Fibroblast of lung (primary cell): ENCODE data around the gene KIF18A. TPM values are rescaled to one million over a fixed set of nuclear protein-coding genes. Genes with fewer than 3 reads are reported as not detected.

ENCODE experiments used
- DNase-seq, 2 donors: peaks; one replicate each; pipeline versions ENCODE4 v3.0.0 to v3.0.0-alpha.2; 2010; ENCODE audit warnings: low read depth in 2 of 2
- H2AFZ ChIP-seq: 2 replicates; pipeline ENCODE4 v1.5.1; 2012; ENCODE audit warnings: low read length, control low read depth, inconsistent platforms
- H3K27ac ChIP-seq: 2 replicates; pipeline ENCODE4 v1.5.1; 2011; ENCODE audit warnings: low read length, control low read depth; ENCODE audit not compliant: insufficient read depth
- H3K27me3 ChIP-seq: 2 replicates; pipeline ENCODE4 v1.5.1; 2011; ENCODE audit warnings: mild to moderate bottlenecking, low read length; ENCODE audit not compliant: control insufficient read depth, insufficient read depth
- H3K36me3 ChIP-seq: 2 replicates; pipeline ENCODE4 v1.5.1; 2011; ENCODE audit warnings: low read length; ENCODE audit not compliant: control insufficient read depth, insufficient read depth
- H3K4me1 ChIP-seq: 2 replicates; pipeline ENCODE4 v1.5.1; 2011; ENCODE audit warnings: low read length; ENCODE audit not compliant: control insufficient read depth, insufficient read depth; ENCODE audit errors: extremely low read depth
- H3K4me2 ChIP-seq: 2 replicates; pipeline ENCODE4 v1.5.1; 2011; ENCODE audit warnings: low read length, control low read depth; ENCODE audit not compliant: insufficient read depth; ENCODE audit errors: extremely low read depth
- H3K4me3 ChIP-seq, 4 experiments: fragments of 200-600 bp in 1 of 4; sonication (generic) in 1 of 4; replicated peaks in 1 of 4; 2 replicates each; pipeline ENCODE4 v1.5.1; 2011 to 2016; ENCODE audit warnings: low read length in 4 of 4, low read depth in 3 of 4, mild to moderate bottlenecking in 3 of 4, control low read depth in 2 of 4, inconsistent platforms in 1 of 4, mixed read lengths in 1 of 4; ENCODE audit not compliant: insufficient read depth in 1 of 4; ENCODE audit errors: control extremely low read depth in 1 of 4
- H3K79me2 ChIP-seq: 2 replicates; pipeline ENCODE4 v1.5.1; 2012; ENCODE audit warnings: mild to moderate bottlenecking, low read length, inconsistent platforms; ENCODE audit not compliant: control insufficient read depth, insufficient read depth
- H3K9ac ChIP-seq: 2 replicates; pipeline ENCODE4 v1.5.1; 2011; ENCODE audit warnings: mild to moderate bottlenecking, low read length, control low read depth; ENCODE audit not compliant: insufficient read depth
- H3K9me3 ChIP-seq: 2 replicates; pipeline ENCODE4 v1.5.1; 2012; ENCODE audit warnings: low read depth, low read length; ENCODE audit not compliant: control insufficient read depth, insufficient read depth
- H4K20me1 ChIP-seq: 2 replicates; pipeline ENCODE4 v1.5.1; 2011; ENCODE audit warnings: low read length; ENCODE audit not compliant: control insufficient read depth, insufficient read depth; ENCODE audit errors: extremely low read depth
- CTCF ChIP-seq, 2 donors: IDR thresholded peaks in 1 of 2; conservative IDR thresholded peaks in 1 of 2; 1 replicate in 1 of 2; 2 replicates in 1 of 2; pipeline ENCODE4 v1.5.1; 2011 to 2012; ENCODE audit warnings: low read length in 2 of 2, control low read depth in 1 of 2, inconsistent platforms in 1 of 2, low read depth in 1 of 2, mild to moderate bottlenecking in 1 of 2
- EZH2 ChIP-seq: IDR thresholded peaks from 2 replicates; pipeline ENCODE4 v1.5.1; 2012; ENCODE audit warnings: low read length, control low read depth, mild to moderate bottlenecking; ENCODE audit errors: missing control alignments
- polyA minus RNA-seq: library from RNA; depleted of rRNA, polyadenylated mRNA; stranded (reverse); fragments of >200 nt; gene quantifications from 2 replicates; pipeline ENCODE4 v1.2.3, GENCODE V29; 2011; ENCODE audit warnings: low replicate concordance
- polyA plus RNA-seq, 2 donors: library from polyadenylated mRNA; depleted of rRNA in 1 of 2; stranded (reverse) in 1 of 2; unstranded in 1 of 2; fragments of >200 nt; gene quantifications; 2 replicates each; pipeline ENCODE4 v1.2.1, GENCODE V29; 2011 to 2012; ENCODE audit warnings: missing spikeins in 1 of 2
- total RNA-seq: library from RNA; depleted of rRNA; stranded (reverse); fragments of >200 nt; gene quantifications from 2 replicates; pipeline ENCODE4 v1.2.1, GENCODE V29; 2014

KIF18A gene
- 4.9 and 12.6 TPM in 2 replicates for total RNA-seq
- 5.8 and 14.2 TPM in 2 replicates for polyA plus RNA-seq
- 3.8 and 7.9 TPM in 2 replicates for polyA plus RNA-seq (2012)
- polyA minus RNA-seq, result 4.2 TPM in 1 of 2 replicates, not detected in the other

GRCh38 chr11:28107750-28108618, at the start of gene KIF18A, which contains the start of gene METTL15:
KIF18A (minus strand) TSS chr11:28108156; CDS start chr11:28097947, 10,209 bp downstream.
METTL15 (plus strand) TSS chr11:28108388; CDS start chr11:28113335, 4,947 bp downstream.
- H2AFZ ChIP-seq, result no peak within 1 kb of the TSS
- H3K4me3 ChIP-seq, result peak within 1 kb of the TSS; percentile 76 to 95 (median 77)
- peak; percentile 99 for DNase-seq
- H3K9ac ChIP-seq, result peak within 1 kb of the TSS; percentile 75
- no peaks in the 10 kb centered on the region for H4K20me1 ChIP-seq
- no peaks in the 10 kb centered on the region for H3K4me1 ChIP-seq
- no peak for TF ChIP-seq EZH2
- no peak for TF ChIP-seq CTCF (conservative IDR thresholded peaks at IDR 0.05 in 1 of 2, IDR thresholded peaks at IDR 0.05 in 1 of 2; ENCODE audit: low read depth in 1 of 2, low read length in 2 of 2)
- H3K9me3 ChIP-seq, result no peaks in the 10 kb centered on the region
- H3K27ac ChIP-seq, result peak within 1 kb of the TSS; percentile 99
- peak within 1 kb of the TSS; percentile 91 for H3K4me2 ChIP-seq
- H3K79me2 ChIP-seq, result peaks cover 69% of the 10 kb centered on the region
- H3K27me3 ChIP-seq, result no peaks in the 10 kb centered on the region
- no peaks in the 10 kb centered on the region for H3K36me3 ChIP-seq

- Histone ChIP-seq H3K4me2 (no peak overlapping the region), H3K9ac (no peak overlapping the region), H3K27ac (no peak overlapping the region), H3K27me3 (no peaks in the 10 kb centered on the region), H3K36me3 (no peaks in the 10 kb centered on the region), H3K79me2 (no peaks in the 10 kb centered on the region), H3K4me1 (no peaks in the 10 kb centered on the region), H3K4me3 (no peak overlapping the region), H3K9me3 (no peaks in the 10 kb centered on the region), H2AFZ (no peak overlapping the region), H4K20me1 (no peaks in the 10 kb centered on the region)
- TF ChIP-seq CTCF (conservative IDR thresholded peaks at IDR 0.05 in 1 of 2, IDR thresholded peaks at IDR 0.05 in 1 of 2; ENCODE audit: low read depth in 1 of 2, low read length in 2 of 2) (no peak), EZH2 (no peak)
- DNase-seq, result peak in 1 of 2 donors; percentile 76
Observed at GRCh38 chr11:28153586-28153985, 45.6 kb upstream of the KIF18A start.

- TF ChIP-seq EZH2, result no peak
- TF ChIP-seq CTCF (conservative IDR thresholded peaks at IDR 0.05 in 1 of 2, IDR thresholded peaks at IDR 0.05 in 1 of 2; ENCODE audit: low read depth in 1 of 2, low read length in 2 of 2), result no peak
- H3K36me3 ChIP-seq, result no peaks in the 10 kb centered on the region
- H3K9ac ChIP-seq, result no peak overlapping the region
- H3K27me3 ChIP-seq, result no peaks in the 10 kb centered on the region
- H3K4me3 ChIP-seq, result no peak overlapping the region
- no peak overlapping the region for H3K4me2 ChIP-seq
- no peaks in the 10 kb centered on the region for H3K9me3 ChIP-seq
- H3K79me2 ChIP-seq, result no peaks in the 10 kb centered on the region
- no peak overlapping the region for H3K27ac ChIP-seq
- no peak overlapping the region for H2AFZ ChIP-seq
- DNase-seq, result no peak
- no peaks in the 10 kb centered on the region for H3K4me1 ChIP-seq
- H4K20me1 ChIP-seq, result no peaks in the 10 kb centered on the region
Observed at GRCh38 chr11:28152743-28153142, 44.8 kb upstream of the KIF18A start.
